Osteoblast (primary cell): ENCODE results near the gene TTC8. TPM values are rescaled to one million over a fixed set of nuclear protein-coding genes. Genes with fewer than 3 reads are reported as not detected.
"Not testable (repeated sequence)": the region's sequence is repeated elsewhere in the genome, so short reads cannot be mapped to it uniquely, and the experiment has no call there.

Source experiments
- DNase-seq: peaks from one replicate; pipeline ENCODE4 v3.0.0; 2011; ENCODE audit warnings: low spot score, mixed read lengths; ENCODE audit not compliant: insufficient read length; ENCODE audit errors: missing footprints
- H2AFZ ChIP-seq: 2 replicates; pipeline ENCODE4 v1.6.0; 2011; ENCODE audit warnings: mild to moderate bottlenecking, low read length
- H3K27ac ChIP-seq: 2 replicates; pipeline ENCODE4 v1.5.1; 2011; ENCODE audit warnings: mild to moderate bottlenecking, low read depth, low read length, moderate library complexity
- H3K27me3 ChIP-seq: 2 replicates; pipeline ENCODE4 v1.6.0; 2012; ENCODE audit warnings: mild to moderate bottlenecking, control low read depth, inconsistent platforms, low read length, moderate library complexity; ENCODE audit not compliant: insufficient read depth
- H3K36me3 ChIP-seq: 2 replicates; pipeline ENCODE4 v1.5.1; 2011; ENCODE audit warnings: mild to moderate bottlenecking, low read length, control low read depth, moderate library complexity; ENCODE audit not compliant: insufficient read depth
- H3K4me1 ChIP-seq: 2 replicates; pipeline ENCODE4 v1.5.1; 2011; ENCODE audit warnings: mild to moderate bottlenecking, low read length, control low read depth, moderate library complexity; ENCODE audit not compliant: insufficient read depth
- H3K4me2 ChIP-seq: 2 replicates; pipeline ENCODE4 v1.6.0; 2011; ENCODE audit warnings: mild to moderate bottlenecking, low read length; ENCODE audit not compliant: insufficient read depth
- H3K4me3 ChIP-seq: fragments of 200-600 bp; sonication (generic); 3 replicates; pipeline ENCODE4 v1.5.1; 2012; ENCODE audit warnings: mild to moderate bottlenecking, low read length, inconsistent platforms; ENCODE audit not compliant: insufficient read depth
- H3K79me2 ChIP-seq: 2 replicates; pipeline ENCODE4 v1.6.0; 2012; ENCODE audit warnings: mild to moderate bottlenecking, low read length, control low read depth, inconsistent platforms; ENCODE audit not compliant: insufficient read depth
- H3K9me3 ChIP-seq: 2 replicates; pipeline ENCODE4 v1.5.1; 2011; ENCODE audit warnings: low read depth, low read length, control low read depth
- H4K20me1 ChIP-seq: 2 replicates; pipeline ENCODE4 v1.6.0; 2012; ENCODE audit warnings: mild to moderate bottlenecking, low read length, control low read depth; ENCODE audit not compliant: insufficient read depth
- total RNA-seq: library from RNA; depleted of rRNA; stranded (reverse); fragments of >200 nt; gene quantifications from 2 replicates; pipeline ENCODE4 v1.2.3, GENCODE V29; 2012
- TF ChIP-seq, protein P1 (sequence below): IDR thresholded peaks from 2 replicates; pipeline ENCODE4 v1.5.1; 2011; ENCODE audit warnings: mild to moderate bottlenecking, low read depth, low read length, moderate library complexity; ENCODE audit errors: extremely low read depth

The TTC8 gene
- 30.8 and 36.5 TPM in 2 replicates for total RNA-seq

DNA sequence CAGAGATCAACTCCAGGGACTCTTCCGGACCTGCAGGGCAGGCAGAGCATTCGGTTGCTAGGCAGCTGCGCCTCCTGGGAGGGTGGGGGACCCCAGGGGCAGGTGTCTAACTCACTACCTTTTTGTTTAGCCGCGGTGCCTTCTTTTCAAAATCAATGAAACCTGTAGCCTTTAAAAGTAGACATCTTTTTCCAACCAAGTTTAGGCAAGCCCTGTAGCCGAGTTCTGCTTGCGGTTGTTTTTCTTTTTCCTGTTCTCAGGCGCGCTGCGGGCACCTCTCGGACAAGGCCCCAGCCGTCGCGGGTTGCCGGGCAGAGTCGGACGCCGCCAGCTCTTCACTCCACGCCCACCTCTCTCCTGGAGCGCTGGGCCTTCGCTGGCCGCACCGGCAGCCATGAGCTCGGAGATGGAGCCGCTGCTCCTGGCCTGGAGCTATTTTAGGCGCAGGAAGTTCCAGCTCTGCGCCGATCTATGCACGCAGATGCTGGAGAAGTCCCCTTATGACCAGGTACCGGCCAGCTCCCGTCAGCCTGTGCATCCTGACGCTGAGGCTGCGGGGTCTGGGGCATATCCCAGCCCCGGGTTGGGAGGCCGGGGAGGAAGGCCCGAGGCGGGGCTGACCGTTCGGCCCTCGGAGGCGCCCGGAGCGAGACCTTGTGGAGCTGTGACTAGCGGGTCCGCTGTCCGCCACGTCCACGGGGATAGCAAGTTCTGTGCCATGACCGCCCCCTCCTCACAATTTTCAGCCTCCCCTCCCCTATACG, at the start of gene TTC8:
Gene TTC8 (plus strand): TSS at position 338 of the 764 bp plus-strand sequence. CDS start 57 bp downstream, at position 395.
- H4K20me1 ChIP-seq: no peaks in the 10 kb centered on the region

DNA sequence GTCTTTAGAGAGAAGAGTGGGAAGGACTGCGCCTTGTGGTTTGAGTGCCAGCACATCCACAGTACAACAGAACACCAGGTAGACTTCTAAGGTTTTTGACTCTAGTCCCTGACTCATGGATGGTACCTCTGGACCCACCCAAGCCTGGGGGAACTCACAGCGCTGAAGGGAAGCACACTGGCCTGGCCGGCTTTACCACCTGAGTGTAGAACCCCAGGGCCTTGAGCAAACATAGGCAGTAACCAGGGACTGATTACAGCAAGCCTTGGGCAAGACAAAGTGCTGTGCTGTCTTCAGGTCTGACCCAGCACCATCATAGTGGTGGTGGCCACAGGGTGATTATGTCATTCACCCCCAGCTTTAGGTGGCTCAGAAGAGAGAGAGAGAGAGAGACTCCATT, 48.9 kb upstream of the TTC8 start:
- Histone ChIP-seq H3K4me3 (no peak overlapping the region), H3K79me2 (no peaks in the 10 kb centered on the region), H3K27ac (no peak overlapping the region), H3K27me3 (no peaks in the 10 kb centered on the region), H3K36me3 (no peaks in the 10 kb centered on the region), H2AFZ (no peak overlapping the region), H3K4me2 (no peak overlapping the region), H3K4me1 (no peaks in the 10 kb centered on the region), H3K9me3 (no peaks in the 10 kb centered on the region), H4K20me1 (no peaks in the 10 kb centered on the region)
- TF ChIP-seq, protein P1, sequence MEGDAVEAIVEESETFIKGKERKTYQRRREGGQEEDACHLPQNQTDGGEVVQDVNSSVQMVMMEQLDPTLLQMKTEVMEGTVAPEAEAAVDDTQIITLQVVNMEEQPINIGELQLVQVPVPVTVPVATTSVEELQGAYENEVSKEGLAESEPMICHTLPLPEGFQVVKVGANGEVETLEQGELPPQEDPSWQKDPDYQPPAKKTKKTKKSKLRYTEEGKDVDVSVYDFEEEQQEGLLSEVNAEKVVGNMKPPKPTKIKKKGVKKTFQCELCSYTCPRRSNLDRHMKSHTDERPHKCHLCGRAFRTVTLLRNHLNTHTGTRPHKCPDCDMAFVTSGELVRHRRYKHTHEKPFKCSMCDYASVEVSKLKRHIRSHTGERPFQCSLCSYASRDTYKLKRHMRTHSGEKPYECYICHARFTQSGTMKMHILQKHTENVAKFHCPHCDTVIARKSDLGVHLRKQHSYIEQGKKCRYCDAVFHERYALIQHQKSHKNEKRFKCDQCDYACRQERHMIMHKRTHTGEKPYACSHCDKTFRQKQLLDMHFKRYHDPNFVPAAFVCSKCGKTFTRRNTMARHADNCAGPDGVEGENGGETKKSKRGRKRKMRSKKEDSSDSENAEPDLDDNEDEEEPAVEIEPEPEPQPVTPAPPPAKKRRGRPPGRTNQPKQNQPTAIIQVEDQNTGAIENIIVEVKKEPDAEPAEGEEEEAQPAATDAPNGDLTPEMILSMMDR: no peak
- DNase-seq: no peak

More for the DNA sequence above, at the start of gene TTC8:
- Histone ChIP-seq H3K9me3 (no peaks in the 10 kb centered on the region), H3K27ac (peak within 1 kb of the TSS; percentile 89), H3K27me3 (peaks cover 3% of the 10 kb centered on the region), H3K4me2 (peak within 1 kb of the TSS; percentile 99), H3K4me1 (peaks cover 13% of the 10 kb centered on the region), H3K4me3 (peak within 1 kb of the TSS; percentile 85), H3K36me3 (no peaks in the 10 kb centered on the region), H2AFZ (peak within 1 kb of the TSS; percentile 98), H3K79me2 (peaks cover 40% of the 10 kb centered on the region)
- DNase-seq: peak; percentile 89
- TF ChIP-seq, protein P1: no peak

DNA sequence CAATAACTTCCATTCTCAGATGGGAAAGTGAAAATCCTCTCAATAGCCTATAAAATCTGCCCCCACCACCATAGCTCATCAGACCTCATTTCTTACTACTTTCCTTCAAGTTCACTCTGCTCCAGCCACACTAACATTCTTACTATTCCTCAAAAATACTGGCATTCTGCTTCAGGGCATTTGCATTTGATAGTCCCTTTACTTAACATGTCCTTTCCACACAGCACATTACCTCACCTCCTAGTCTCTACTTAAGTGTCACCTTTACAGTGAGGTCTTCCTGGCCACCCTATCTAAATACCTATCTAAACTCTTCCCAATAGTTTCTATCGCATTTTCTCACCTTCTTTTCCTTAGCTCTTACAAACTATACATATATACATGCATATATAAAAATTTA, 38.5 kb upstream of the TTC8 start:
- Histone ChIP-seq H2AFZ (no peak overlapping the region), H3K4me1 (no peaks in the 10 kb centered on the region), H3K27ac (no peak overlapping the region), H3K79me2 (no peaks in the 10 kb centered on the region), H3K27me3 (peaks cover 13% of the 10 kb centered on the region), H3K4me3 (no peak overlapping the region), H3K36me3 (no peaks in the 10 kb centered on the region), H3K9me3 (no peaks in the 10 kb centered on the region), H4K20me1 (no peaks in the 10 kb centered on the region), H3K4me2 (no peak overlapping the region)
- TF ChIP-seq, protein P1: no peak
- DNase-seq: no peak

DNA sequence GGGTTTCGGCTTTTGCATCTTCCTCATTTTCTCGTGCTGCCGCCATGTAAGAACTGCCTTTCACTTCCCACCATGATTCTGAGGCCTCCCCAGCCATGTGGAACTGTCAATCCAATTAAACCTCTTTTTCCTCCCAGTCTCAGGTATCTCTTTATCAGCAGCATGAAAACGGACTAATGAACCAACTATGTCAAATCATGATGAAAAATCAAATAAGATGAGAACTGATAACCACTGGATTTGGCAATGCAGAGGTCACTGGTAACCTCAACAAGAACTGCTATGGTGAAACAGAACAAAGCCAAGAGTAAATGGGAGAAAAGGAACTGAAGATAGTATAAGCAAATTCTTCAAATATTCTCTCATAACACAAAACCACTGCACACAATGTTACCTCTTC, 37.7 kb upstream of the TTC8 start:
- Histone ChIP-seq H2AFZ (no peak overlapping the region), H3K4me1 (no peaks in the 10 kb centered on the region), H3K4me3 (no peak overlapping the region), H3K79me2 (no peaks in the 10 kb centered on the region), H3K36me3 (no peaks in the 10 kb centered on the region), H3K9me3 (no peaks in the 10 kb centered on the region), H3K27me3 (peaks cover 22% of the 10 kb centered on the region), H4K20me1 (no peaks in the 10 kb centered on the region), H3K4me2 (no peak overlapping the region), H3K27ac (no peak overlapping the region)
- TF ChIP-seq, protein P1: no peak
- DNase-seq: no peak

DNA sequence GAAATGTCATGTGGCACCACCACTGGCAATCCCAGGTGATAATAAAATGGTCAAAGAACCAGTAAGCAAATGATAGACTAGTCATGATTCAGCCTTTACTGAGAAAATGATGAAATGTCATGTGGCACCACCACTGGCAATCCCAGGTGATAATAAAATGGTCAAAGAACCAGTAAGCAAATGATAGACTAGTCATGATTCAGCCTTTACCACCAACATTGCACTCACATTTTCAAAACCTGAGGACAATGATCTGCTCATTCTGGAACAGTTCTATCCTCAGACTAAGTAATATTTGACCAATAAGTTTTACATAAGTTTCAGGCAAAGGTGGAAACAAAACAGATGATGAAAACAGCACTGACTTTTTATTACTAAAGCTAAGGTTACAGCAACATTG, 34.9 kb upstream of the TTC8 start:
- not testable (repeated sequence) for DNase-seq, H3K4me2 ChIP-seq, H3K27ac ChIP-seq, H3K79me2 ChIP-seq, H3K36me3 ChIP-seq, H3K9me3 ChIP-seq, H2AFZ ChIP-seq, H3K4me1 ChIP-seq, H3K4me3 ChIP-seq, H4K20me1 ChIP-seq
- peaks cover 30% of the 10 kb centered on the region for H3K27me3 ChIP-seq
